Loucy (cell line): ENCODE results near the gene CHST9.

ENCODE experiments used
- H2AFZ ChIP-seq: fragments of 200-600 bp; sonication (generic); 2 replicates; pipeline ENCODE4 v1.6.0; 2016; ENCODE audit warnings: antibody characterized with exemption, mild to moderate bottlenecking, low read length, moderate library complexity
- H3F3A ChIP-seq: fragments of 200-600 bp; 2 replicates; pipeline ENCODE4 v1.6.0; 2016; ENCODE audit warnings: antibody characterized with exemption, low read depth, mild to moderate bottlenecking
- H3K27me3 ChIP-seq: fragments of 200-600 bp; sonication (generic); 2 replicates; pipeline ENCODE4 v1.6.1; 2014; ENCODE audit warnings: low read length, mild to moderate bottlenecking; ENCODE audit not compliant: insufficient read depth, poor library complexity, severe bottlenecking
- H3K36me3 ChIP-seq: fragments of 200-600 bp; sonication (generic); 2 replicates; pipeline ENCODE4 v1.6.1; 2016; ENCODE audit warnings: low read length; ENCODE audit not compliant: insufficient read depth
- H3K4me1 ChIP-seq: fragments of 200-600 bp; sonication (generic); 2 replicates; pipeline ENCODE4 v1.5.1; 2014; ENCODE audit warnings: low read length, mild to moderate bottlenecking; ENCODE audit not compliant: insufficient read depth, poor library complexity, severe bottlenecking
- H3K4me2 ChIP-seq: fragments of 200-600 bp; sonication (generic); 2 replicates; pipeline ENCODE4 v1.6.0; 2014; ENCODE audit warnings: antibody characterized with exemption, low read length, low read depth, mild to moderate bottlenecking; ENCODE audit not compliant: poor library complexity, severe bottlenecking
- H3K4me3 ChIP-seq: fragments of 200-600 bp; sonication (generic); 2 replicates; pipeline ENCODE4 v1.5.1; 2014; ENCODE audit warnings: low read length, mild to moderate bottlenecking, mixed read lengths; ENCODE audit not compliant: poor library complexity, severe bottlenecking
- H3K79me2 ChIP-seq: fragments of 200-600 bp; sonication (generic); 2 replicates; pipeline ENCODE4 v1.6.1; 2014; ENCODE audit warnings: low read length; ENCODE audit not compliant: insufficient read depth
- H3K9ac ChIP-seq: fragments of 200-600 bp; sonication (generic); 2 replicates; pipeline ENCODE4 v1.6.0; 2014; ENCODE audit warnings: mild to moderate bottlenecking, low read depth, low read length, moderate library complexity; ENCODE audit not compliant: poor library complexity, severe bottlenecking
- H3K9me2 ChIP-seq: fragments of 200-600 bp; sonication (generic); replicated peaks from 2 replicates; pipeline ENCODE4 v1.6.1; 2016; ENCODE audit warnings: low read depth, low read length, mixed read lengths
- H3K9me3 ChIP-seq: fragments of 200-600 bp; sonication (generic); 2 replicates; pipeline ENCODE4 v1.6.1; 2014; ENCODE audit warnings: mild to moderate bottlenecking, antibody characterized with exemption, low read length, low read depth; ENCODE audit not compliant: insufficient read depth
- H4K20me1 ChIP-seq: fragments of 200-600 bp; sonication (generic); 2 replicates; pipeline ENCODE4 v1.6.0; 2014; ENCODE audit warnings: antibody characterized with exemption, low read length, mild to moderate bottlenecking; ENCODE audit not compliant: insufficient read depth, poor library complexity, severe bottlenecking
- EZH2phosphoT487 ChIP-seq: fragments of 200-600 bp; IDR thresholded peaks from 2 replicates; pipeline ENCODE4 v1.6.1; 2018; ENCODE audit warnings: antibody characterized with exemption, mild to moderate bottlenecking, moderate library complexity, borderline replicate concordance
- TF ChIP-seq, protein P1 (sequence below): fragments of 200-600 bp; sonication (generic); conservative IDR thresholded peaks from 2 replicates; pipeline ENCODE4 v1.5.1; 2014; ENCODE audit warnings: mild to moderate bottlenecking, antibody characterized with exemption, low read length

The CHST9 gene

DNA sequence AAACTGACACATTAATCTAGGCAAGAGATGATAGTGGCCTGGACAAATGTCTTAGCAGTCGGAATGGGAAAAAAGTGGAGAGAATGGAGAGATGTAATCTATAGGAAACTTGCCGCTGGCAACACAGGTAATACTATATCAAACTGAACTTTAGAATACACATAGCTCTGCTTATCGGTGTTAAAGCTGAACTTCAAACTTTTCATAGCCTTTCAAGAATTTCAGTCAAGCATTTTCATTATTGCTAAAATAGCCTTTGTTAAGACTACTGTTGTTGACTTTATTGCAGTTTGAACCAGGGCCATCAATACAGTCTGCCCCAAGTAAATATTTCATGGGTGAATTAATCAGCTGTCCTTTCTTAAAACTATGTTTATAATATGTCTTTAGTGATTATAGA, 12.9 kb upstream of the CHST9 start:
- Histone ChIP-seq H3K9me3 (no peaks in the 10 kb centered on the region), H3K4me3 (no peak overlapping the region), H3F3A (no peaks in the 10 kb centered on the region), H3K79me2 (no peaks in the 10 kb centered on the region), H3K4me2 (no peak overlapping the region), H3K9me2 (no peaks in the 10 kb centered on the region), H4K20me1 (no peaks in the 10 kb centered on the region), H3K9ac (no peak overlapping the region), H3K36me3 (no peaks in the 10 kb centered on the region), H2AFZ (no peak overlapping the region), H3K4me1 (no peaks in the 10 kb centered on the region), H3K27me3 (no peaks in the 10 kb centered on the region)
- no peak for TF ChIP-seq EZH2phosphoT487
- TF ChIP-seq, protein P1, sequence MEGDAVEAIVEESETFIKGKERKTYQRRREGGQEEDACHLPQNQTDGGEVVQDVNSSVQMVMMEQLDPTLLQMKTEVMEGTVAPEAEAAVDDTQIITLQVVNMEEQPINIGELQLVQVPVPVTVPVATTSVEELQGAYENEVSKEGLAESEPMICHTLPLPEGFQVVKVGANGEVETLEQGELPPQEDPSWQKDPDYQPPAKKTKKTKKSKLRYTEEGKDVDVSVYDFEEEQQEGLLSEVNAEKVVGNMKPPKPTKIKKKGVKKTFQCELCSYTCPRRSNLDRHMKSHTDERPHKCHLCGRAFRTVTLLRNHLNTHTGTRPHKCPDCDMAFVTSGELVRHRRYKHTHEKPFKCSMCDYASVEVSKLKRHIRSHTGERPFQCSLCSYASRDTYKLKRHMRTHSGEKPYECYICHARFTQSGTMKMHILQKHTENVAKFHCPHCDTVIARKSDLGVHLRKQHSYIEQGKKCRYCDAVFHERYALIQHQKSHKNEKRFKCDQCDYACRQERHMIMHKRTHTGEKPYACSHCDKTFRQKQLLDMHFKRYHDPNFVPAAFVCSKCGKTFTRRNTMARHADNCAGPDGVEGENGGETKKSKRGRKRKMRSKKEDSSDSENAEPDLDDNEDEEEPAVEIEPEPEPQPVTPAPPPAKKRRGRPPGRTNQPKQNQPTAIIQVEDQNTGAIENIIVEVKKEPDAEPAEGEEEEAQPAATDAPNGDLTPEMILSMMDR, result no peak

DNA sequence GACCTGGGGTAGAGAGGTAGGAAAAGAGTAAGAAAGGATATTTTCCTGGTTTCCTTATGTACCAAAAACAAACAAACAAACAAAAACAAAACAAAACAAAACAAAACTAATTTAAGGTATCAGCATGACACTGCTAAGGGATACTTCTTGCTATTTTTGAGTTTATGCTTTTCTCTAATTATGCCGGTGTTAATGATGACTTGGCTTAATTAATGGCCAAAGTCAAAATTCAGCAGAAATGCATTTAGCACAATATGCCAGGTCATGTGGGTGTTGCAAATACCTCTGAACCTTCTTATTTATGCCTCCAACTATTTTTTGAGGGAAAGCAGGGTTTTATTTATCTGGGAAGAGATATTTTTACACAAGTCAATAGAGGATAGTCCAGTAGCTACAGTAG, 3.2 kb upstream of the CHST9 start:
- Histone ChIP-seq H3F3A (no peaks in the 10 kb centered on the region), H3K9ac (no peak overlapping the region), H3K9me3 (no peaks in the 10 kb centered on the region), H3K79me2 (no peaks in the 10 kb centered on the region), H3K4me1 (no peaks in the 10 kb centered on the region), H3K4me3 (no peak overlapping the region), H2AFZ (no peak overlapping the region), H3K4me2 (no peak overlapping the region), H3K27me3 (no peaks in the 10 kb centered on the region), H3K9me2 (no peaks in the 10 kb centered on the region; the same call in 1 of the 2 replicates), H4K20me1 (no peaks in the 10 kb centered on the region), H3K36me3 (no peaks in the 10 kb centered on the region)
- no peak for TF ChIP-seq EZH2phosphoT487
- TF ChIP-seq, protein P1, result no peak

DNA sequence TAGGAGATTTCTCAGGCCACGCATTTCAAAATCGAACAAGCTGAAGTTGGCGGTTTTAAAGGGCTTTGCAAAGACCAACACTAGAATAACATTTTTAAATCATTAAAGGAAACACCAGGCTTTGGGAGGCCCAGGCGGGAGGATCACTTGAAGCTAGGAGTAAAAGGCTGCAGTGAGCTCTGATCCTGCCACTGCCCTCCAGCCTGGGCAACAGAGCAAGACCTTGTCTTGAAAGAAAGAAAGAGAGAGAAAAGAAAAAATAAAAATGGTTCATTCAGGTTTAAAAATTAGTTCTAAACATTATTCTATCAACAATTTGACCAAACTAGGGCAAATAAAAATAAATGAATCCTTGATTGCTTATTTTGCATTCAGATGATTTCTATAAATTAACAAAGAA, 789 bp upstream of the CHST9 start:
- TF ChIP-seq EZH2phosphoT487, result no peak
- TF ChIP-seq, protein P1, result no peak
- no peak overlapping the region for H3K4me3 ChIP-seq
- H2AFZ ChIP-seq, result no peak overlapping the region

More for the DNA sequence above, 789 bp upstream of the CHST9 start:
- no peaks in the 10 kb centered on the region; the same call in 1 of the 2 replicates for H3K9me2 ChIP-seq
- no peak overlapping the region for H3K4me2 ChIP-seq
- H3K79me2 ChIP-seq, result no peaks in the 10 kb centered on the region
- H3K4me1 ChIP-seq, result no peaks in the 10 kb centered on the region
- no peaks in the 10 kb centered on the region for H3K9me3 ChIP-seq
- H3K36me3 ChIP-seq, result no peaks in the 10 kb centered on the region
- no peaks in the 10 kb centered on the region for H3F3A ChIP-seq
- no peaks in the 10 kb centered on the region for H4K20me1 ChIP-seq
- H3K27me3 ChIP-seq, result no peaks in the 10 kb centered on the region
- no peak overlapping the region for H3K9ac ChIP-seq
